ENCODE data around the gene TTC28.

DNA sequence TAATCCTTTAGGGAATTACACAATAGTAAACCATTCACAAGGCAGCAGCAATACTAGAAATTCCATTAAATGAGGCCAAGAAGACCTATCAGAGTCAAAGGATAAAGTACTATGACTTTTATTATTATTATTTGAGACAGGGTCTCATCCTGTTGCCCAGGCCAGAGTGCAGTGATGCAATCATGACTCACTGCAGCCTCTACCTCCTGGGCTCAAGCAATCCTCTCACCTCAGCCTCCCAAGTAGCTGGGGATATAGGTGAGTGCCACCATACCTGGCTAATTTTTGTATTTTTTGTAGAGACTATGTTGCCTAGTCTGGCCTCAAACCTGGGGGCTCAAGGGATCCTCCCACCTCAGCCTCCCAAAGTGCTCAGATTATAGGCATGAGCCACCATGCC, 51.8 kb downstream of the TTC28 start:
- TF ChIP-seq, protein P1, sequence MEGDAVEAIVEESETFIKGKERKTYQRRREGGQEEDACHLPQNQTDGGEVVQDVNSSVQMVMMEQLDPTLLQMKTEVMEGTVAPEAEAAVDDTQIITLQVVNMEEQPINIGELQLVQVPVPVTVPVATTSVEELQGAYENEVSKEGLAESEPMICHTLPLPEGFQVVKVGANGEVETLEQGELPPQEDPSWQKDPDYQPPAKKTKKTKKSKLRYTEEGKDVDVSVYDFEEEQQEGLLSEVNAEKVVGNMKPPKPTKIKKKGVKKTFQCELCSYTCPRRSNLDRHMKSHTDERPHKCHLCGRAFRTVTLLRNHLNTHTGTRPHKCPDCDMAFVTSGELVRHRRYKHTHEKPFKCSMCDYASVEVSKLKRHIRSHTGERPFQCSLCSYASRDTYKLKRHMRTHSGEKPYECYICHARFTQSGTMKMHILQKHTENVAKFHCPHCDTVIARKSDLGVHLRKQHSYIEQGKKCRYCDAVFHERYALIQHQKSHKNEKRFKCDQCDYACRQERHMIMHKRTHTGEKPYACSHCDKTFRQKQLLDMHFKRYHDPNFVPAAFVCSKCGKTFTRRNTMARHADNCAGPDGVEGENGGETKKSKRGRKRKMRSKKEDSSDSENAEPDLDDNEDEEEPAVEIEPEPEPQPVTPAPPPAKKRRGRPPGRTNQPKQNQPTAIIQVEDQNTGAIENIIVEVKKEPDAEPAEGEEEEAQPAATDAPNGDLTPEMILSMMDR (tag by site-specific recombination; IDR thresholded peaks at IDR 0.05) = no peak
- TF ChIP-seq ZFP41 (tag by site-specific recombination; IDR thresholded peaks at IDR 0.05; ENCODE audit: borderline replicate concordance) = no peak
- TF ChIP-seq, protein P2, sequence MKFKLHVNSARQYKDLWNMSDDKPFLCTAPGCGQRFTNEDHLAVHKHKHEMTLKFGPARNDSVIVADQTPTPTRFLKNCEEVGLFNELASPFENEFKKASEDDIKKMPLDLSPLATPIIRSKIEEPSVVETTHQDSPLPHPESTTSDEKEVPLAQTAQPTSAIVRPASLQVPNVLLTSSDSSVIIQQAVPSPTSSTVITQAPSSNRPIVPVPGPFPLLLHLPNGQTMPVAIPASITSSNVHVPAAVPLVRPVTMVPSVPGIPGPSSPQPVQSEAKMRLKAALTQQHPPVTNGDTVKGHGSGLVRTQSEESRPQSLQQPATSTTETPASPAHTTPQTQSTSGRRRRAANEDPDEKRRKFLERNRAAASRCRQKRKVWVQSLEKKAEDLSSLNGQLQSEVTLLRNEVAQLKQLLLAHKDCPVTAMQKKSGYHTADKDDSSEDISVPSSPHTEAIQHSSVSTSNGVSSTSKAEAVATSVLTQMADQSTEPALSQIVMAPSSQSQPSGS (tag by site-specific recombination; IDR thresholded peaks at IDR 0.05; ENCODE audit: low read depth) = no peak
- TF ChIP-seq, protein P3, sequence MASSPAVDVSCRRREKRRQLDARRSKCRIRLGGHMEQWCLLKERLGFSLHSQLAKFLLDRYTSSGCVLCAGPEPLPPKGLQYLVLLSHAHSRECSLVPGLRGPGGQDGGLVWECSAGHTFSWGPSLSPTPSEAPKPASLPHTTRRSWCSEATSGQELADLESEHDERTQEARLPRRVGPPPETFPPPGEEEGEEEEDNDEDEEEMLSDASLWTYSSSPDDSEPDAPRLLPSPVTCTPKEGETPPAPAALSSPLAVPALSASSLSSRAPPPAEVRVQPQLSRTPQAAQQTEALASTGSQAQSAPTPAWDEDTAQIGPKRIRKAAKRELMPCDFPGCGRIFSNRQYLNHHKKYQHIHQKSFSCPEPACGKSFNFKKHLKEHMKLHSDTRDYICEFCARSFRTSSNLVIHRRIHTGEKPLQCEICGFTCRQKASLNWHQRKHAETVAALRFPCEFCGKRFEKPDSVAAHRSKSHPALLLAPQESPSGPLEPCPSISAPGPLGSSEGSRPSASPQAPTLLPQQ (tag by site-specific recombination; IDR thresholded peaks at IDR 0.05) = no peak

Measured in HEK293 (cell line).